Colonic mucosa (tissue), 4 donors: ENCODE data around the gene TPRA1. TPM values are rescaled to one million over a fixed set of nuclear protein-coding genes. Genes with fewer than 3 reads are reported as not detected.

Source experiments
- DNase-seq: peaks from one replicate; pipeline ENCODE4 v3.0.0-alpha.2; 2020
- H3K27ac ChIP-seq: fragments of 200-600 bp; one replicate; pipeline ENCODE4 v1.8.0; 2021
- H3K27me3 ChIP-seq: fragments of 200-600 bp; one replicate; pipeline ENCODE4 v1.8.0; 2021
- H3K36me3 ChIP-seq: fragments of 200-600 bp; one replicate; pipeline ENCODE4 v1.8.0; 2021
- H3K4me1 ChIP-seq: fragments of 200-600 bp; one replicate; pipeline ENCODE4 v1.8.0; 2021; ENCODE audit warnings: mild to moderate bottlenecking
- H3K4me3 ChIP-seq: fragments of 200-600 bp; one replicate; pipeline ENCODE4 v1.8.0; 2021
- H3K9ac ChIP-seq, 2 donors: one replicate each; pipeline ENCODE4 v1.7.0; 2013; ENCODE audit warnings: control low read depth in 2 of 2, low read depth in 2 of 2, low read length in 2 of 2
- H3K9me3 ChIP-seq: fragments of 200-600 bp; one replicate; pipeline ENCODE4 v1.8.0; 2021
- CTCF ChIP-seq: fragments of 200-600 bp; IDR thresholded peaks from one replicate; pipeline ENCODE4 v1.8.0; 2022; ENCODE audit warnings: antibody characterized with exemption, mild to moderate bottlenecking
- intact Hi-C: fragments of 100-400 bp; cut with DNase I; formaldehyde crosslinking; loops from one replicate; pipeline ENCODE4 v1.14.1; 2022
- microRNA-seq: library from miRNA; unstranded; fragments of <30 nt; microRNA quantifications from one replicate; pipeline ENCODE4, GENCODE V29; 2019
- total RNA-seq, 2 donors: library from RNA; stranded (reverse); fragmentation: NEBNext Ultra II Directional in 1 of 2; extraction: Animal tissue kit (Norgen Biotek cat#: 25700) in 1 of 2; gene quantifications; one replicate each; pipeline ENCODE4 v1.2.1, GENCODE V29; 2021
- donor health status: healthy.
- donor health status: DM: no; HTN: no; CAD: no.
- donor health status: DM: no; HTN: no; CAD: no.

TPRA1 gene
- total RNA-seq, 2 donors from 2014 or later, result 23.4 to 38.0 TPM

- no peaks in the 10 kb centered on the region for H3K27me3 ChIP-seq
- DNase-seq, result peak; percentile 14
- H3K4me1 ChIP-seq, result no peaks in the 10 kb centered on the region
- H3K9ac ChIP-seq, result no peak overlapping the region
- no peak overlapping the region for H3K27ac ChIP-seq
- intact Hi-C loops, result no loop called here
- no peaks in the 10 kb centered on the region for H3K36me3 ChIP-seq
- no peak for TF ChIP-seq CTCF
- no peaks in the 10 kb centered on the region for H3K9me3 ChIP-seq
- H3K4me3 ChIP-seq, result no peak overlapping the region
Measured at GRCh38 chr3:127529346-127530188, 61.0 kb downstream of the TPRA1 start.

- intact Hi-C loops, result no loop called here
- H3K9ac ChIP-seq, result no peak overlapping the region
Measured at GRCh38 chr3:127525373-127525772, 65.2 kb downstream of the TPRA1 start.

GRCh38 chr3:127524296-127524896 is 66.1 kb downstream of the TPRA1 start:
- H3K36me3 ChIP-seq, result no peaks in the 10 kb centered on the region
- intact Hi-C loops, result no loop called here
- no peaks in the 10 kb centered on the region for H3K27me3 ChIP-seq

More at GRCh38 chr3:127525373-127525772, 65.2 kb downstream of the TPRA1 start:
- no peak for DNase-seq
- H3K9me3 ChIP-seq, result no peaks in the 10 kb centered on the region
- TF ChIP-seq CTCF, result no peak
- no peak overlapping the region for H3K4me3 ChIP-seq
- H3K27ac ChIP-seq, result no peak overlapping the region
- no peaks in the 10 kb centered on the region for H3K4me1 ChIP-seq
- H3K36me3 ChIP-seq, result no peaks in the 10 kb centered on the region
- H3K27me3 ChIP-seq, result no peaks in the 10 kb centered on the region

More at GRCh38 chr3:127524296-127524896, 66.1 kb downstream of the TPRA1 start:
- no peak overlapping the region for H3K27ac ChIP-seq
- H3K4me1 ChIP-seq, result no peaks in the 10 kb centered on the region
- no peak overlapping the region for H3K4me3 ChIP-seq
- no peaks in the 10 kb centered on the region for H3K9me3 ChIP-seq
- TF ChIP-seq CTCF, result no peak
- H3K9ac ChIP-seq, result no peak overlapping the region
- DNase-seq, result no peak

Small RNA genes lying within 50 kb of the gene (microRNA-seq; reads per million reads assigned to microRNA genes)
- gene MIR6825, result not detected
- gene MIR7976, result not detected

Other genes starting within 250 kb of the TPRA1 start
- gene MCM2, start 7.7 kb upstream of the TPRA1 start, total RNA-seq, result 10 to 100 TPM; 14.7 to 93.0 TPM
- 10 to 100 TPM; 12.1 to 19.0 TPM for gene PODXL2, start 38.5 kb upstream of the TPRA1 start, total RNA-seq
- 10 to 100 TPM; 14.9 to 22.9 TPM for gene ABTB1, start 82.2 kb upstream of the TPRA1 start, total RNA-seq
- 100 to 1,000 TPM; 123 to 200 TPM for gene MGLL, start 231.8 kb upstream of the TPRA1 start, total RNA-seq